Esophagus muscularis mucosa (tissue), 3 donors: ENCODE measurements around the gene FLNC.

Experiments
- POLR2A ChIP-seq: fragments of 450-650 bp; IDR thresholded peaks from one replicate; pipeline ENCODE4 v1.6.1; 2017; ENCODE audit warnings: antibody characterized with exemption, moderate library complexity, mild to moderate bottlenecking, low read depth
- POLR2AphosphoS5 ChIP-seq, 2 donors: sonication (generic); formaldehyde crosslinking; IDR thresholded peaks; one replicate each; pipeline ENCODE4 v1.6.1; 2017; ENCODE audit warnings: antibody characterized with exemption in 2 of 2
- TF ChIP-seq, protein P1 (sequence below), 3 experiments: fragments of 200-600 bp in 2 of 3; fragments of 450-650 bp in 1 of 3; sonication (generic) in 2 of 3; IDR thresholded peaks; one replicate each; pipeline ENCODE4 v1.5.1; 2017 to 2019; ENCODE audit warnings: antibody characterized with exemption in 3 of 3, mild to moderate bottlenecking in 2 of 3, moderate library complexity in 1 of 3

GRCh38 chr7:128872394-128872824 lies 42.2 kb downstream of the FLNC start:
- TF ChIP-seq POLR2A (no peak), POLR2AphosphoS5 (IDR thresholded peaks at IDR 0.05) (no peak)
- TF ChIP-seq, protein P1, sequence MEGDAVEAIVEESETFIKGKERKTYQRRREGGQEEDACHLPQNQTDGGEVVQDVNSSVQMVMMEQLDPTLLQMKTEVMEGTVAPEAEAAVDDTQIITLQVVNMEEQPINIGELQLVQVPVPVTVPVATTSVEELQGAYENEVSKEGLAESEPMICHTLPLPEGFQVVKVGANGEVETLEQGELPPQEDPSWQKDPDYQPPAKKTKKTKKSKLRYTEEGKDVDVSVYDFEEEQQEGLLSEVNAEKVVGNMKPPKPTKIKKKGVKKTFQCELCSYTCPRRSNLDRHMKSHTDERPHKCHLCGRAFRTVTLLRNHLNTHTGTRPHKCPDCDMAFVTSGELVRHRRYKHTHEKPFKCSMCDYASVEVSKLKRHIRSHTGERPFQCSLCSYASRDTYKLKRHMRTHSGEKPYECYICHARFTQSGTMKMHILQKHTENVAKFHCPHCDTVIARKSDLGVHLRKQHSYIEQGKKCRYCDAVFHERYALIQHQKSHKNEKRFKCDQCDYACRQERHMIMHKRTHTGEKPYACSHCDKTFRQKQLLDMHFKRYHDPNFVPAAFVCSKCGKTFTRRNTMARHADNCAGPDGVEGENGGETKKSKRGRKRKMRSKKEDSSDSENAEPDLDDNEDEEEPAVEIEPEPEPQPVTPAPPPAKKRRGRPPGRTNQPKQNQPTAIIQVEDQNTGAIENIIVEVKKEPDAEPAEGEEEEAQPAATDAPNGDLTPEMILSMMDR (IDR thresholded peaks at IDR 0.05): no peak
